HG03457 (cell line): ENCODE data around the gene CABCOCO1.

ENCODE experiments used
- ATAC-seq: cut with Tn5 transposase; IDR thresholded peaks from one replicate; pipeline ENCODE4 v1.9.1; 2021; ENCODE audit warnings: moderate number of reproducible peaks; ENCODE audit not compliant: unreplicated experiment

Gene CABCOCO1

GRCh38 chr10:61805091-61805490 is 142.4 kb downstream of the CABCOCO1 start:
- ATAC-seq, result no peak

- no peak for ATAC-seq
Measured at GRCh38 chr10:61810263-61810662, 147.5 kb downstream of the CABCOCO1 start.

- ATAC-seq, result peak; percentile 62
Measured at GRCh38 chr10:61812052-61812721, 149.5 kb downstream of the CABCOCO1 start.

GRCh38 chr10:61812920-61813319 is 150.2 kb downstream of the CABCOCO1 start:
- ATAC-seq, result no peak

- ATAC-seq, result no peak
Measured at GRCh38 chr10:61814160-61814559, 151.4 kb downstream of the CABCOCO1 start.

- ATAC-seq, result no peak
Measured at GRCh38 chr10:61815496-61815895, 152.8 kb downstream of the CABCOCO1 start.
